Stomach (tissue), 9 donors: Measurements from ENCODE around the gene MED13L. TPM values are rescaled to one million over a fixed set of nuclear protein-coding genes. Genes with fewer than 3 reads are reported as not detected.

Source experiments
- DNase-seq, 2 donors: peaks; one replicate each; pipeline versions ENCODE4 v3.0.0 to v3.0.0-alpha.2; 2013 to 2019
- H3K27ac ChIP-seq, 5 donors: fragments of 200-600 bp in 4 of 5; sonication (generic) in 4 of 5; one replicate each; pipeline ENCODE4 v1.5.1; 2013 to 2019; ENCODE audit warnings: mild to moderate bottlenecking in 1 of 5, moderate library complexity in 1 of 5
- H3K27me3 ChIP-seq, 3 donors: fragments of 200-600 bp; sonication (generic); one replicate each; pipeline ENCODE4 v1.5.1; 2017 to 2019; ENCODE audit warnings: mixed run types in 1 of 3
- H3K36me3 ChIP-seq, 4 donors: fragments of 200-600 bp; sonication (generic); 1 replicate in 3 of 4; 2 replicates in 1 of 4; pipeline ENCODE4 v1.5.1; 2016 to 2019
- H3K4me1 ChIP-seq, 4 donors: fragments of 200-600 bp; sonication (generic); one replicate each; pipeline ENCODE4 v1.5.1; 2016 to 2019
- H3K4me3 ChIP-seq, 4 donors: fragments of 200-600 bp; sonication (generic) in 3 of 4; one replicate each; pipeline ENCODE4 v1.5.1; 2016 to 2019; ENCODE audit warnings: mild to moderate bottlenecking in 1 of 4
- H3K9me3 ChIP-seq, 4 donors: fragments of 200-600 bp; sonication (generic); one replicate each; pipeline ENCODE4 v1.5.1; 2016 to 2019
- EP300 ChIP-seq: sonication (generic); formaldehyde crosslinking; IDR thresholded peaks from one replicate; pipeline ENCODE4 v1.6.1; 2017; ENCODE audit warnings: antibody characterized with exemption
- POLR2A ChIP-seq, 4 donors: fragments of 450-650 bp; IDR thresholded peaks; one replicate each; pipeline ENCODE4 v1.6.1; 2016; ENCODE audit warnings: antibody characterized with exemption in 4 of 4, control low read depth in 2 of 4, mild to moderate bottlenecking in 1 of 4, moderate library complexity in 1 of 4
- POLR2AphosphoS5 ChIP-seq, 3 donors: sonication (generic); formaldehyde crosslinking; IDR thresholded peaks; one replicate each; pipeline ENCODE4 v1.6.1; 2016; ENCODE audit warnings: antibody characterized with exemption in 3 of 3
- WGBS, 5 donors: extraction: QIAGEN DNeasy Blood & Tissue Kit in 3 of 5; methylation state at CpG; one replicate each; pipeline versions ENCODE4 v1.1.5 to v1.1.7; 2013 to 2018; 5-methylcytosine and 5-hydroxymethylcytosine counted together
- intact Hi-C: fragments of 100-400 bp; cut with DNase I; formaldehyde crosslinking; loops from one replicate; pipeline ENCODE4 v1.15.1; 2023; ENCODE audit warnings: low total_unique reads
- polyA plus RNA-seq, 3 donors: library from polyadenylated mRNA; stranded (reverse); fragments of 200-250 nt; gene quantifications; one replicate each; pipeline ENCODE4 v1.2.3, GENCODE V29; 2013
- total RNA-seq, 5 donors: library from RNA; depleted of rRNA; stranded (reverse); fragments of >200 nt; gene quantifications; one replicate each; pipeline versions ENCODE4 v1.1.0 to v1.2.3, GENCODE V29; 2014 to 2016
- TF ChIP-seq, protein P1 (sequence below), 7 experiments: fragments of 450-650 bp in 4 of 7; fragments of 200-600 bp in 3 of 7; sonication (generic) in 3 of 7; IDR thresholded peaks; one replicate each; pipeline ENCODE4 v1.5.1; 2016 to 2019; ENCODE audit warnings: antibody characterized with exemption in 7 of 7, control low read depth in 2 of 7, mild to moderate bottlenecking in 1 of 7
- donor health status: healthy with polysubstance abuse.
- donor health status: Bipolar disorder and iron deficiency.
- donor health status: healthy.

The MED13L gene
- total and polyA plus RNA-seq, 8 donors: 10.4 to 305 (median 72.7) TPM

DNA sequence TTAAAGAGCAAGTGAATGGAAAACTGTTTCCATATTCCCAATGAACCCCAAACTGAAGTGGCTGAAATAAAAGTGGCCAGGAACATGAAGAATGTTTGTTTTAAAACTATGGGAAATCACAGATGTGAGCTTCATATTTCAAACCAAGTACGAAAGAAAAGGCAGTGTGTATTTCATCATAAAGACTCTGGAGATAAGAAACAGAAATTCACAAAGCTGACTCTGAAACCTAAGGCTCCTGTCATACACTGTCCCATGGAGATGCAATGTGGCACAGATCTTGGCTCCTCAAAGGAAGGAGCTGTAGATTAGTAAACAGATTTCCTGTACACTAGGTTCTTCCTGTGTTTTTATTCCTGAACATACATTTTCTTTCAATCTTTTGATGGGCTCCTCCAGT, 304.4 kb downstream of the MED13L start:
- 75 to 87% (median 83%) methylated on average over 1 of the region's 1 CpG for WGBS, 5 donors
- TF ChIP-seq EP300 (no peak), POLR2A (IDR thresholded peaks at IDR 0.05) (no peak), POLR2AphosphoS5 (IDR thresholded peaks at IDR 0.05) (no peak)
- TF ChIP-seq, protein P1, sequence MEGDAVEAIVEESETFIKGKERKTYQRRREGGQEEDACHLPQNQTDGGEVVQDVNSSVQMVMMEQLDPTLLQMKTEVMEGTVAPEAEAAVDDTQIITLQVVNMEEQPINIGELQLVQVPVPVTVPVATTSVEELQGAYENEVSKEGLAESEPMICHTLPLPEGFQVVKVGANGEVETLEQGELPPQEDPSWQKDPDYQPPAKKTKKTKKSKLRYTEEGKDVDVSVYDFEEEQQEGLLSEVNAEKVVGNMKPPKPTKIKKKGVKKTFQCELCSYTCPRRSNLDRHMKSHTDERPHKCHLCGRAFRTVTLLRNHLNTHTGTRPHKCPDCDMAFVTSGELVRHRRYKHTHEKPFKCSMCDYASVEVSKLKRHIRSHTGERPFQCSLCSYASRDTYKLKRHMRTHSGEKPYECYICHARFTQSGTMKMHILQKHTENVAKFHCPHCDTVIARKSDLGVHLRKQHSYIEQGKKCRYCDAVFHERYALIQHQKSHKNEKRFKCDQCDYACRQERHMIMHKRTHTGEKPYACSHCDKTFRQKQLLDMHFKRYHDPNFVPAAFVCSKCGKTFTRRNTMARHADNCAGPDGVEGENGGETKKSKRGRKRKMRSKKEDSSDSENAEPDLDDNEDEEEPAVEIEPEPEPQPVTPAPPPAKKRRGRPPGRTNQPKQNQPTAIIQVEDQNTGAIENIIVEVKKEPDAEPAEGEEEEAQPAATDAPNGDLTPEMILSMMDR (IDR thresholded peaks at IDR 0.05): no peak
- H3K4me3 ChIP-seq: no peak overlapping the region
- H3K9me3 ChIP-seq: no peaks in the 10 kb centered on the region
- no peaks in the 10 kb centered on the region for H3K27me3 ChIP-seq
- no peak overlapping the region for H3K27ac ChIP-seq
- H3K4me1 ChIP-seq: peaks cover 0 to 13% (median 3%) of the 10 kb centered on the region in 4 donors
- H3K36me3 ChIP-seq: peaks cover 44 to 92% (median 90%) of the 10 kb centered on the region in 4 donors
- intact Hi-C loops: no loop called here
- no peak for DNase-seq

DNA sequence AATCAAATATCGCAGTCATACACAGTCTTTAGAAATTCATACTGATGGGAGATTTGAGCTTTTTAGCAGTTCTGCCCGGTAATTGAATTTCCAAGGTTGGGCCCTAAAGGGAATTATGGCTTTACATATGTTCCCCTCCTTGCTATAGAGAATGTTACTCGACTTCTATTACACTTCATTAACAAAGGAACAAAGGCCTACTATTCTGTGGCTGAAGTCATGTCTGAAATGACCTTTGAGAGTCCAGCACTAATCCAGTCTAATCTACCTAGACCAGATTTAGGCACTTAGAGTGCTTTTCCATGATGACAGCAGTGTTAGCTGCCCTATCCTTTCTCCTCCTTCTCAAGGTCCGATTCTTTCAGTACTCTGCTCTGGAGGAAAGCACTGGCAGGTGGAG, 305.3 kb downstream of the MED13L start:
- Histone ChIP-seq H3K9me3 (no peaks in the 10 kb centered on the region), H3K36me3 (peaks cover 50 to 93% (median 90%) of the 10 kb centered on the region in 4 donors), H3K4me1 (peaks cover 0 to 13% (median 4%) of the 10 kb centered on the region in 4 donors), H3K4me3 (no peak overlapping the region), H3K27ac (no peak overlapping the region), H3K27me3 (no peaks in the 10 kb centered on the region)
- intact Hi-C loops: no loop called here
- 81 to 90% (median 84%) methylated on average over 4 of the region's 4 CpGs for WGBS, 5 donors
- TF ChIP-seq EP300 (no peak), POLR2A (IDR thresholded peaks at IDR 0.05) (no peak), POLR2AphosphoS5 (IDR thresholded peaks at IDR 0.05) (no peak)
- TF ChIP-seq, protein P1 (IDR thresholded peaks at IDR 0.05): no peak
- no peak for DNase-seq

DNA sequence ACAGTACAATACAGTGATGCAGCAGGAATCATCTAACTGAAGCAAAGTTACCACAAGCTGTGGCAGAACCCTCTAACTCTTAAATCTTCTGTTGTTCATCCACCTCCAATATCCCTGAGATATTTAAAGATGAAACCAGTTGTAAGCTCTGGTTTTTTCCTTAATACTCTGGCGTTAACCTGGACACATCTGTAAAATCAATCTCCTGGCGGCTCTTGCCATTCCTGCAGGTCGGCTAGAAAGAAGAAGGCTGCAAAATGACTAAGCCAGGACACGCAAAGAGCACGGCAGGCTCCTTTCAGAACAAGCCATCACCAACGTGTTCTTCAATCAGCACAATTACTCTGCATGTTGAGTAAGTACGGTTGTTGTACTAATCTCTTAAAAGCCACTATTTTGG, 309.3 kb downstream of the MED13L start:
- intact Hi-C loops: no loop called here
- 84 to 91% (median 88%) methylated on average over 7 of the region's 7 CpGs for WGBS, 5 donors
- no peak overlapping the region for H3K4me3 ChIP-seq
- H3K27ac ChIP-seq: no peak overlapping the region
- no peak for DNase-seq
- H3K36me3 ChIP-seq: peaks cover 62 to 100% (median 100%) of the 10 kb centered on the region in 4 donors
- H3K4me1 ChIP-seq: peaks cover 0 to 8% (median 4%) of the 10 kb centered on the region in 4 donors
- H3K27me3 ChIP-seq: no peaks in the 10 kb centered on the region
- no peaks in the 10 kb centered on the region for H3K9me3 ChIP-seq
- TF ChIP-seq EP300: no peak
- TF ChIP-seq POLR2A (IDR thresholded peaks at IDR 0.05): no peak
- TF ChIP-seq, protein P1 (IDR thresholded peaks at IDR 0.05): no peak
- no peak for TF ChIP-seq POLR2AphosphoS5 (IDR thresholded peaks at IDR 0.05)

DNA sequence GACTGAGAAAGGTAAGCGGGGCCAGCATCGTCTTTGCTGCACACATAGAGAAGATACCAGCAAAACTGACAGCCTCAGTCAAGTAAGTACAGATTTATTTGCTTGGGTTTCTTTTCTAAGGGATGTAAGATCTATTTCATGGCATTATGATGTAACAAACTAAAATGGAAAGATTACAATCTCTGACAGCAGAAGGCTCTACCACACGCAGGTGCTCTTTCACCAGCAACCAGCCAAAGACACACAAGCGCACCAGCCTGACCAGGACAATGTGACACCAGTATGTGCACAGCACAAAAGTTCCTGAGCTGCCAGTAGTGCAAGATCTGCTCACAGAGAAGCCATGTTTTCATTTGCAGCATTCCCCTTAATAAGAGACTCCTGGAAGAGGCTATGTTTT, 311.1 kb downstream of the MED13L start:
- no peaks in the 10 kb centered on the region for H3K9me3 ChIP-seq
- WGBS, 5 donors: 93 to 99% (median 95%) methylated on average over 4 of the region's 4 CpGs
- no peak for DNase-seq
- no peak overlapping the region for H3K4me3 ChIP-seq
- no peak overlapping the region for H3K27ac ChIP-seq
- peaks cover 71 to 100% (median 100%) of the 10 kb centered on the region in 4 donors for H3K36me3 ChIP-seq
- TF ChIP-seq, protein P1 (IDR thresholded peaks at IDR 0.05): no peak
- TF ChIP-seq POLR2A (IDR thresholded peaks at IDR 0.05) (no peak), EP300 (no peak), POLR2AphosphoS5 (IDR thresholded peaks at IDR 0.05) (no peak)
- H3K27me3 ChIP-seq: no peaks in the 10 kb centered on the region
- intact Hi-C loops: no loop called here
- peaks cover 0 to 7% (median 3%) of the 10 kb centered on the region in 4 donors for H3K4me1 ChIP-seq
